SK-N-SH treated with all-trans-retinoic acid at 6 μM for 48 hours (cell line): Measurements from ENCODE around the gene CLIC1.

Experiments
- ATAC-seq: fragments of 200-7000 bp; cut with Tn5 transposase; 3 replicates; pipeline ENCODE4 v1.9.1; 2020; ENCODE audit warnings: mild to moderate bottlenecking, moderate library complexity
- CSDC2 ChIP-seq: fragments of 250-450 bp; sonication (Bioruptor Pico); IDR thresholded peaks from 2 replicates; pipeline ENCODE4 v1.5.0; 2020; ENCODE audit warnings: mild to moderate bottlenecking, moderate library complexity
- ESRRG ChIP-seq: fragments of 250-450 bp; sonication (Bioruptor Pico); IDR thresholded peaks from 2 replicates; pipeline ENCODE4 v1.6.1; 2021; ENCODE audit warnings: mild to moderate bottlenecking
- GLIS3 ChIP-seq: fragments of 250-450 bp; sonication (Bioruptor Pico); IDR thresholded peaks from 2 replicates; pipeline ENCODE4 v1.5.0; 2020; ENCODE audit warnings: mild to moderate bottlenecking, moderate library complexity
- ISL1 ChIP-seq: fragments of 250-450 bp; sonication (Bioruptor Pico); IDR thresholded peaks from 2 replicates; pipeline ENCODE4 v2.1.2; 2022; ENCODE audit warnings: mild to moderate bottlenecking, moderate library complexity
- OSR1 ChIP-seq: fragments of 250-450 bp; sonication (Bioruptor Pico); IDR thresholded peaks from 2 replicates; pipeline ENCODE4 v1.8.0; 2022; ENCODE audit warnings: moderate library complexity, mild to moderate bottlenecking, inconsistent platforms
- SNAI2 ChIP-seq: fragments of 250-450 bp; sonication (Bioruptor Pico); IDR thresholded peaks from 2 replicates; pipeline ENCODE4 v1.5.0; 2020; ENCODE audit warnings: mild to moderate bottlenecking, moderate library complexity
- TCF4 ChIP-seq: fragments of 250-450 bp; sonication (Bioruptor Pico); IDR thresholded peaks from 2 replicates; pipeline ENCODE4 v1.8.0; 2021; ENCODE audit warnings: mild to moderate bottlenecking, moderate library complexity, borderline replicate concordance
- TOX ChIP-seq: fragments of 250-450 bp; sonication (Bioruptor Pico); IDR thresholded peaks from 2 replicates; pipeline ENCODE4 v1.8.0; 2021; ENCODE audit warnings: mild to moderate bottlenecking, moderate library complexity, borderline replicate concordance
- TSHZ2 ChIP-seq: fragments of 250-450 bp; sonication (Bioruptor Pico); IDR thresholded peaks from 2 replicates; pipeline ENCODE4 v1.5.0; 2020; ENCODE audit warnings: mild to moderate bottlenecking, moderate library complexity
- ZC3H10 ChIP-seq: fragments of 250-450 bp; sonication (Bioruptor Pico); IDR thresholded peaks from 2 replicates; pipeline ENCODE4 v1.5.1; 2021; ENCODE audit warnings: mild to moderate bottlenecking, moderate library complexity
- ZFP3 ChIP-seq: fragments of 250-450 bp; sonication (Bioruptor Pico); IDR thresholded peaks from 2 replicates; pipeline ENCODE4 v1.5.0; 2020; ENCODE audit warnings: mild to moderate bottlenecking, moderate library complexity
- ZNF565 ChIP-seq: fragments of 450-650 bp; formaldehyde crosslinking; conservative IDR thresholded peaks from 2 replicates; pipeline ENCODE4 v1.5.0; 2020; ENCODE audit warnings: low read depth, mild to moderate bottlenecking, moderate library complexity
- ZNF70 ChIP-seq: fragments of 450-650 bp; formaldehyde crosslinking; IDR thresholded peaks from 2 replicates; pipeline ENCODE4 v1.5.0; 2020; ENCODE audit warnings: mild to moderate bottlenecking, moderate library complexity
- ZNF8 ChIP-seq: fragments of 450-650 bp; formaldehyde crosslinking; IDR thresholded peaks from 2 replicates; pipeline ENCODE4 v1.5.0; 2020; ENCODE audit warnings: mild to moderate bottlenecking, moderate library complexity
- TF ChIP-seq, protein P1 (sequence below): fragments of 250-450 bp; sonication (Bioruptor Pico); IDR thresholded peaks from 2 replicates; pipeline ENCODE4 v1.5.1; 2021; ENCODE audit warnings: mild to moderate bottlenecking, moderate library complexity
- TF ChIP-seq, protein P2 (sequence below): fragments of 250-450 bp; sonication (Bioruptor Pico); IDR thresholded peaks from 2 replicates; pipeline ENCODE4 v1.8.0; 2021; ENCODE audit warnings: low read depth, mild to moderate bottlenecking, moderate library complexity, borderline replicate concordance
- TF ChIP-seq, protein P3 (sequence below): fragments of 250-450 bp; sonication (Bioruptor Pico); IDR thresholded peaks from 2 replicates; pipeline ENCODE4 v1.8.0; 2020; ENCODE audit warnings: mild to moderate bottlenecking, moderate library complexity, borderline replicate concordance
- TF ChIP-seq, protein P4 (sequence below): fragments of 250-450 bp; sonication (Bioruptor Pico); IDR thresholded peaks from 2 replicates; pipeline ENCODE4 v1.5.1; 2020; ENCODE audit warnings: low read depth, mild to moderate bottlenecking, moderate library complexity

CLIC1 gene

GRCh38 chr6:31723980-31724691, 12.2 kb downstream of the CLIC1 start:
- TF ChIP-seq GLIS3 = no peak
- TF ChIP-seq, protein P1, sequence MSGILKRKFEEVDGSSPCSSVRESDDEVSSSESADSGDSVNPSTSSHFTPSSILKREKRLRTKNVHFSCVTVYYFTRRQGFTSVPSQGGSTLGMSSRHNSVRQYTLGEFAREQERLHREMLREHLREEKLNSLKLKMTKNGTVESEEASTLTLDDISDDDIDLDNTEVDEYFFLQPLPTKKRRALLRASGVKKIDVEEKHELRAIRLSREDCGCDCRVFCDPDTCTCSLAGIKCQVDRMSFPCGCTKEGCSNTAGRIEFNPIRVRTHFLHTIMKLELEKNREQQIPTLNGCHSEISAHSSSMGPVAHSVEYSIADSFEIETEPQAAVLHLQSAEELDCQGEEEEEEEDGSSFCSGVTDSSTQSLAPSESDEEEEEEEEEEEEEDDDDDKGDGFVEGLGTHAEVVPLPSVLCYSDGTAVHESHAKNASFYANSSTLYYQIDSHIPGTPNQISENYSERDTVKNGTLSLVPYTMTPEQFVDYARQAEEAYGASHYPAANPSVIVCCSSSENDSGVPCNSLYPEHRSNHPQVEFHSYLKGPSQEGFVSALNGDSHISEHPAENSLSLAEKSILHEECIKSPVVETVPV (CRISPR knock-in tag) = no peak
- no peak; the same call in 2 of the 3 replicates for ATAC-seq

DNA sequence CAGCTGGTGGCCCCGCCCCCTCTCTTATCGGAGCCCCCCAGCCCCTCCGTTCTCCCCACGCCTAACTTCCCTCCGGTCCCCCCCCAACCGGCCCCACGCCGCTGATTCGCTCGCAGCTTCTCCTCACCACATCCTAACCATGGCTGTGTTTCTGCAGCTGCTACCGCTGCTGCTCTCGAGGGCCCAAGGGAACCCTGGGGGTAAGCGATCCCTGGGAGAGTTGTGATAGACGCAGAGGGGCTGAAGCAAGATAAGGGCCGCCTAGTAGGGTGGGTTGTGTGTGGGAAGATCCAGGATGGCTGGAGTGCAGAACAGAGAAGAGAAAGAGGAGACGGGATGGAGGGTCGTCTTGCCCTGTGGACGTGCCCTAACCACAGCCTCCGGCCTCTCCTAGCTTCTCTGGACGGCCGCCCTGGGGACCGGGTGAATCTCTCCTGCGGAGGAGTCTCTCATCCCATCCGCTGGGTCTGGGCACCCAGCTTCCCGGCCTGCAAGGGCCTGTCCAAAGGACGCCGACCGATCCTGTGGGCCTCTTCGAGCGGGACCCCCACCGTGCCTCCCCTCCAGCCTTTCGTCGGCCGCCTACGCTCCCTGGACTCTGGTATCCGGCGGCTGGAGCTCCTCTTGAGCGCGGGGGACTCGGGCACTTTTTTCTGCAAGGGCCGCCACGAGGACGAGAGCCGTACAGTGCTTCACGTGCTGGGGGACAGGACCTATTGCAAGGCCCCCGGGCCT, 12.9 kb downstream of the CLIC1 start, which contains the start of gene MPIG6B:
MPIG6B (plus strand) TSS at position 129 of the 735 bp plus-strand sequence; CDS start at position 140, 11 bp downstream.
- peak; percentile 14; the same call in 1 of the 3 replicates for ATAC-seq
- TF ChIP-seq, protein P2, sequence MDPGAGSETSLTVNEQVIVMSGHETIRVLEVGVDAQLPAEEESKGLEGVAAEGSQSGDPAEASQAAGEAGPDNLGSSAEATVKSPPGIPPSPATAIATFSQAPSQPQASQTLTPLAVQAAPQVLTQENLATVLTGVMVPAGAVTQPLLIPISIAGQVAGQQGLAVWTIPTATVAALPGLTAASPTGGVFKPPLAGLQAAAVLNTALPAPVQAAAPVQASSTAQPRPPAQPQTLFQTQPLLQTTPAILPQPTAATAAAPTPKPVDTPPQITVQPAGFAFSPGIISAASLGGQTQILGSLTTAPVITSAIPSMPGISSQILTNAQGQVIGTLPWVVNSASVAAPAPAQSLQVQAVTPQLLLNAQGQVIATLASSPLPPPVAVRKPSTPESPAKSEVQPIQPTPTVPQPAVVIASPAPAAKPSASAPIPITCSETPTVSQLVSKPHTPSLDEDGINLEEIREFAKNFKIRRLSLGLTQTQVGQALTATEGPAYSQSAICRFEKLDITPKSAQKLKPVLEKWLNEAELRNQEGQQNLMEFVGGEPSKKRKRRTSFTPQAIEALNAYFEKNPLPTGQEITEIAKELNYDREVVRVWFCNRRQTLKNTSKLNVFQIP (CRISPR knock-in tag) = no peak
- TF ChIP-seq ZNF8 (CRISPR knock-in tag) = no peak
- TF ChIP-seq TSHZ2 (CRISPR knock-in tag) = no peak
- TF ChIP-seq ESRRG (CRISPR knock-in tag) = no peak
- TF ChIP-seq, all 23 proteins: peak for 0

DNA sequence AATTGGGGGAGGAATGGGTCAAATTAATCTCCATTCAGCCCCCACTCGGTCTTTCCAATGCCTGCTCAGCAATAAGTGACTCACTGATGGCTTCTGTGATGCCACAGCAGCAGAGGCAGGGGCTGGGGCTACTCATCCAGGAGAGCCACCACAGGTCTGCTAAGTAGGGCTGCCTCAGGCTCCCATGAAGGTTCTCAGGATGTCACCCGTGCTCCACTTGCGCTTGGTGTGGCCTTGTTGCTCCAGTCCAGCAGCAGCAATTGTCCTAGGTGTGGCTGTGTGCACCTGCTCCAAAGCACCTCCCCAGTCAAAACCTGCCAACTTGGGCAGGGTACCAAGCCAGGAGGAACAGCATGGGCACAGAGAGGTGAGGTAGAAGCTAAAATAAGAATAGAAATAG, 14.2 kb downstream of the CLIC1 start:
- no peak for ATAC-seq
- no peak for TF ChIP-seq ZC3H10
- no peak for TF ChIP-seq TCF4 (CRISPR knock-in tag)
- TF ChIP-seq CSDC2 = no peak
- TF ChIP-seq SNAI2 (CRISPR knock-in tag) = no peak
- no peak for TF ChIP-seq OSR1 (CRISPR knock-in tag)
- no peak for TF ChIP-seq ZNF565 (CRISPR knock-in tag)
- TF ChIP-seq, protein P3, sequence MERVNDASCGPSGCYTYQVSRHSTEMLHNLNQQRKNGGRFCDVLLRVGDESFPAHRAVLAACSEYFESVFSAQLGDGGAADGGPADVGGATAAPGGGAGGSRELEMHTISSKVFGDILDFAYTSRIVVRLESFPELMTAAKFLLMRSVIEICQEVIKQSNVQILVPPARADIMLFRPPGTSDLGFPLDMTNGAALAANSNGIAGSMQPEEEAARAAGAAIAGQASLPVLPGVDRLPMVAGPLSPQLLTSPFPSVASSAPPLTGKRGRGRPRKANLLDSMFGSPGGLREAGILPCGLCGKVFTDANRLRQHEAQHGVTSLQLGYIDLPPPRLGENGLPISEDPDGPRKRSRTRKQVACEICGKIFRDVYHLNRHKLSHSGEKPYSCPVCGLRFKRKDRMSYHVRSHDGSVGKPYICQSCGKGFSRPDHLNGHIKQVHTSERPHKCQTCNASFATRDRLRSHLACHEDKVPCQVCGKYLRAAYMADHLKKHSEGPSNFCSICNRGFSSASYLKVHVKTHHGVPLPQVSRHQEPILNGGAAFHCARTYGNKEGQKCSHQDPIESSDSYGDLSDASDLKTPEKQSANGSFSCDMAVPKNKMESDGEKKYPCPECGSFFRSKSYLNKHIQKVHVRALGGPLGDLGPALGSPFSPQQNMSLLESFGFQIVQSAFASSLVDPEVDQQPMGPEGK (CRISPR knock-in tag) = no peak
- TF ChIP-seq ISL1 (CRISPR knock-in tag) = no peak
- TF ChIP-seq ZFP3 = no peak
- TF ChIP-seq GLIS3 = no peak
- no peak for TF ChIP-seq ESRRG (CRISPR knock-in tag)
- TF ChIP-seq, all 23 proteins: peak for 0

DNA sequence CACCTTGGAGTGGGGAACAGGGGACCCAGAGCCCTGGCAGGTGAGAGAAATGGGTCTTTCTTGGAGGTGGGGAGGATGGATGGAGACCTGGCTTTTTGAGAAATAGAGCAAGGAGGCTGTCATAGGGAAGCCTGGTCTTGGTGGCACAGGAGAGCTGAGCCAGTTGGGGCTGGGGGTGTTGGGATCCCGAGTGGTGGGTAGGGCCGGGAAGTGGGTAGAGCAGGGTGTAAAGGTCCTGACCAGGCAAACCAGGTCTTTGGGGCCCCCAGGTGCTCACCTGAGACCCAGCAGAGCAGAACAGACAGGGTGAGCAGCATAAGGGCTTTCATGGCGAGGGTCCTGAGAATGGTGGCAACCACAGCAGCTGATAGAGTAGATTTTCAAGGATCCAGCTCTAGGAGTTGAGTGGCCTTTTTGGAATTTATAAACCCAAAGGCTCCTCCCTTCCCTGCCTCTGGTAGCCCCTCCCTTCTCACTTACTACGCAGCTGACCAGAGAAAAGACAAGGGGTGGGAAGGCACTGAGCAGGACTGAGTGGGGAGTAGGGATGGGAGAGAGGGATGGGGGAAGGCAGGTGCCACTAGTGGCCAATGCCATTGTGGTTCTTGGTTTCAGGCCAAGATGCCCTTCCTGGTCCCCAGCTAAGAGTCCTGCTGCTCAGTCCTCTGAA, 14.8 kb downstream of the CLIC1 start, which contains the start of gene LY6G6C:
LY6G6C (minus strand) TSS at position 396 of the 670 bp plus-strand sequence; CDS start at position 329, 67 bp downstream.
- TF ChIP-seq, protein P4, sequence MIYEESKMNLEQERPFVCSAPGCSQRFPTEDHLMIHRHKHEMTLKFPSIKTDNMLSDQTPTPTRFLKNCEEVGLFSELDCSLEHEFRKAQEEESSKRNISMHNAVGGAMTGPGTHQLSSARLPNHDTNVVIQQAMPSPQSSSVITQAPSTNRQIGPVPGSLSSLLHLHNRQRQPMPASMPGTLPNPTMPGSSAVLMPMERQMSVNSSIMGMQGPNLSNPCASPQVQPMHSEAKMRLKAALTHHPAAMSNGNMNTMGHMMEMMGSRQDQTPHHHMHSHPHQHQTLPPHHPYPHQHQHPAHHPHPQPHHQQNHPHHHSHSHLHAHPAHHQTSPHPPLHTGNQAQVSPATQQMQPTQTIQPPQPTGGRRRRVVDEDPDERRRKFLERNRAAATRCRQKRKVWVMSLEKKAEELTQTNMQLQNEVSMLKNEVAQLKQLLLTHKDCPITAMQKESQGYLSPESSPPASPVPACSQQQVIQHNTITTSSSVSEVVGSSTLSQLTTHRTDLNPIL (CRISPR knock-in tag) = no peak
- TF ChIP-seq ESRRG (CRISPR knock-in tag) (no peak), ISL1 (CRISPR knock-in tag) (no peak), TCF4 (CRISPR knock-in tag) (no peak), OSR1 (CRISPR knock-in tag) (no peak), ZNF70 (no peak), ZNF565 (CRISPR knock-in tag) (no peak), SNAI2 (CRISPR knock-in tag) (no peak), ZC3H10 (no peak), TOX (CRISPR knock-in tag) (no peak)
- ATAC-seq = no peak
